A549 (cell line): Measurements from ENCODE around the gene METTL9. TPM values are rescaled to one million over a fixed set of nuclear protein-coding genes. Genes with fewer than 3 reads are reported as not detected.
"Not testable (repeated sequence)": the region's sequence is repeated elsewhere in the genome, so short reads cannot be mapped to it uniquely, and the experiment has no call there.

Experiments
- ATAC-seq, 2 experiments: fragments of 200-7000 bp in 1 of 2; fragments of >200 bp in 1 of 2; cut with Nextera tagmentation in 1 of 2; cut with Tn5 transposase in 1 of 2; 3 replicates each; pipeline versions ENCODE4 v1.8.0 to v1.9.1; 2018 to 2020; ENCODE audit warnings: mild to moderate bottlenecking in 1 of 2, moderate library complexity in 1 of 2
- CTCF ChIA-PET: fragments of 300-600 bp; sonication (Branson Sonifier 250); formaldehyde crosslinking; extraction: SDS; loops from one replicate; lab custom pipeline; 2021; ENCODE audit warnings: antibody characterized with exemption, inconsistent platforms; lab: Yijun Ruan, JAX
- POLR2A ChIA-PET: fragments of 350-600 bp; formaldehyde crosslinking; extraction: SDS; loops from one replicate; lab custom pipeline; 2021; ENCODE audit warnings: antibody characterized with exemption, inconsistent platforms; lab: Yijun Ruan, JAX
- DNase-seq, 2 experiments: peaks; one replicate each; pipeline versions ENCODE4 v3.0.0 to v3.0.0-alpha.2; 2011 to 2016; ENCODE audit warnings: low read depth in 1 of 2, low spot score in 1 of 2
- FAIRE-seq: peaks from 2 replicates; lab custom pipeline; 2011; peaks lifted over from hg19 to GRCh38; lab: Jason Lieb, UNC
- H3K27ac ChIP-seq, 2 experiments: fragments of >200 bp; sonication (Bioruptor Twin); formaldehyde crosslinking; 3 replicates each; pipeline ENCODE4 v1.5.1; 2016 to 2017
- H3K4me1 ChIP-seq: fragments of >200 bp; sonication (Bioruptor Twin); formaldehyde crosslinking; 3 replicates; pipeline ENCODE4 v1.6.1; 2016
- H3K4me2 ChIP-seq: fragments of >200 bp; sonication (Bioruptor Twin); formaldehyde crosslinking; 3 replicates; pipeline ENCODE4 v1.6.1; 2016
- H3K4me3 ChIP-seq: fragments of >200 bp; sonication (Bioruptor Twin); formaldehyde crosslinking; 3 replicates; pipeline ENCODE4 v1.5.1; 2016
- H3K9me3 ChIP-seq: fragments of >200 bp; sonication (Bioruptor Twin); formaldehyde crosslinking; 3 replicates; pipeline ENCODE4 v1.6.1; 2016
- ATOH8 ChIP-seq: fragments of 250-450 bp; sonication (Bioruptor Pico); IDR thresholded peaks from 2 replicates; pipeline ENCODE4 v1.5.0; 2020; ENCODE audit warnings: low read depth, mild to moderate bottlenecking, moderate library complexity
- CBX2 ChIP-seq: fragments of 200-600 bp; sonication (generic); IDR thresholded peaks from 2 replicates; pipeline ENCODE4 v1.6.1; 2016; ENCODE audit warnings: low read depth, mild to moderate bottlenecking, borderline replicate concordance
- CEBPB ChIP-seq, 2 experiments: fragments of >200 bp in 1 of 2; sonication (Bioruptor Twin) in 1 of 2; formaldehyde crosslinking in 1 of 2; IDR thresholded peaks; 2 replicates each; pipeline ENCODE4 v1.6.1; 2012 to 2016
- EHF ChIP-seq: fragments of 250-450 bp; sonication (Bioruptor Pico); IDR thresholded peaks from 2 replicates; pipeline ENCODE4 v1.5.0; 2020; ENCODE audit warnings: mild to moderate bottlenecking
- EHMT2 ChIP-seq: fragments of 200-600 bp; sonication (generic); IDR thresholded peaks from 2 replicates; pipeline ENCODE4 v1.6.1; 2016; ENCODE audit warnings: antibody characterized with exemption, low read depth, mild to moderate bottlenecking, moderate library complexity
- FOSL2 ChIP-seq, 2 experiments: fragments of 450-650 bp in 1 of 2; fragments of >200 bp in 1 of 2; sonication (Bioruptor Twin) in 1 of 2; formaldehyde crosslinking; IDR thresholded peaks; 2 replicates each; pipeline versions ENCODE4 v1.5.0 to v1.6.1; 2016 to 2020; ENCODE audit warnings: mild to moderate bottlenecking in 1 of 2, moderate library complexity in 1 of 2
- HOXB5 ChIP-seq: fragments of 250-450 bp; sonication (Bioruptor Pico); IDR thresholded peaks from 2 replicates; pipeline ENCODE4 v1.5.0; 2020; ENCODE audit warnings: mild to moderate bottlenecking, moderate library complexity
- KDM5A ChIP-seq: fragments of 200-600 bp; sonication (generic); IDR thresholded peaks from 2 replicates; pipeline ENCODE4 v1.6.1; 2016; ENCODE audit warnings: antibody characterized with exemption, mild to moderate bottlenecking
- MAFK ChIP-seq: fragments of 450-650 bp; IDR thresholded peaks from 2 replicates; pipeline ENCODE4 v1.6.1; 2014; ENCODE audit not compliant: partially characterized antibody
- NFE2L2 ChIP-seq: fragments of 150-350 bp; conservative IDR thresholded peaks from 2 replicates; pipeline ENCODE4 v1.6.1; 2014; ENCODE audit warnings: low read length
- POLR2A ChIP-seq: IDR thresholded peaks from 2 replicates; pipeline ENCODE4 v1.6.1; 2012; ENCODE audit warnings: mild to moderate bottlenecking, low read length
- RAD21 ChIP-seq, 2 experiments: fragments of >200 bp in 1 of 2; sonication (Bioruptor Twin) in 1 of 2; formaldehyde crosslinking in 1 of 2; IDR thresholded peaks in 1 of 2; conservative IDR thresholded peaks in 1 of 2; 2 replicates in 1 of 2; 3 replicates in 1 of 2; pipeline ENCODE4 v1.6.1; 2012 to 2018; ENCODE audit warnings: inconsistent platforms in 1 of 2
- RFX5 ChIP-seq: fragments of 450-650 bp; IDR thresholded peaks from 2 replicates; pipeline ENCODE4 v1.7.1; 2014; ENCODE audit warnings: antibody characterized with exemption, mild to moderate bottlenecking, moderate library complexity
- RNF2 ChIP-seq: fragments of 200-600 bp; sonication (generic); IDR thresholded peaks from 2 replicates; pipeline ENCODE4 v1.6.1; 2016; ENCODE audit warnings: low read depth, mild to moderate bottlenecking, antibody characterized with exemption, moderate library complexity, borderline replicate concordance
- ZFP36 ChIP-seq: fragments of 450-650 bp; IDR thresholded peaks from 2 replicates; pipeline ENCODE4 v1.6.1; 2014; ENCODE audit warnings: borderline replicate concordance; ENCODE audit not compliant: partially characterized antibody
- ZNF302 ChIP-seq: fragments of 250-450 bp; sonication (Bioruptor Pico); IDR thresholded peaks from 2 replicates; pipeline ENCODE4 v1.9.0; 2021; ENCODE audit warnings: inconsistent platforms, mild to moderate bottlenecking, moderate library complexity
- WGBS: methylation state at CpG from one replicate; pipeline ENCODE4 v1.1.6; 2017; ENCODE audit errors: missing lambda C conversion rate; 5-methylcytosine and 5-hydroxymethylcytosine counted together
- polyA plus RNA-seq, 4 experiments: library from polyadenylated mRNA; depleted of rRNA in 3 of 4; stranded (reverse); fragments of >200 nt; fragmentation: RNase III in 1 of 4; extraction: RNeasy Plus Mini Kit Qiagen cat#74134 plus additional on column Dnase treatment in 1 of 4; gene quantifications; 2 replicates in 3 of 4; 3 replicates in 1 of 4; pipeline ENCODE4 v1.2.3, GENCODE V29; 2011 to 2017

METTL9 gene
- polyA plus RNA-seq, 2 of the 4 experiments (the other 2 are of a cell fraction), result 72.2 to 124 TPM

- Histone ChIP-seq H3K4me3 (no peak overlapping the region), H3K4me2 (no peak overlapping the region), H3K27ac (no peak overlapping the region), H3K9me3 (no peaks in the 10 kb centered on the region), H3K4me1 (no peaks in the 10 kb centered on the region)
- DNase-seq, result no peak
- TF ChIP-seq RFX5 (no peak), HOXB5 (CRISPR knock-in tag) (no peak), ZFP36 (no peak), POLR2A (no peak), KDM5A (no peak), MAFK (no peak), RAD21 (conservative IDR thresholded peaks at IDR 0.05 in 1 of 2, IDR thresholded peaks at IDR 0.05 in 1 of 2) (no peak), EHMT2 (no peak)
- POLR2A ChIA-PET, result no interaction called here
- CTCF ChIA-PET, result interaction anchor here (1.0 to 8.7 kb wide), 5 partner anchors 10 to 63 kb away, joined by 3 to 57 read pairs (median 4); no protein-coding TSS in a partner anchor
- WGBS, result 95% methylated on average over 9 of the region's 9 CpGs
- ATAC-seq, result no peak
- FAIRE-seq, result no peak
Measured at GRCh38 chr16:21645261-21645721, 45.9 kb downstream of the METTL9 start.

GRCh38 chr16:21646091-21646490 lies 46.7 kb downstream of the METTL9 start:
- WGBS, result 87% methylated on average over 5 of the region's 5 CpGs
- Histone ChIP-seq H3K9me3 (no peaks in the 10 kb centered on the region), H3K27ac (no peak overlapping the region), H3K4me2 (no peak overlapping the region), H3K4me3 (no peak overlapping the region), H3K4me1 (no peaks in the 10 kb centered on the region)
- ChIA-PET CTCF (interaction anchor here (1.0 to 8.7 kb wide), 3 partner anchors 10 to 63 kb away, joined by 3 to 57 read pairs (median 5); no protein-coding TSS in a partner anchor), POLR2A (no interaction called here)
- no peak for DNase-seq
- TF ChIP-seq CBX2 (no peak), HOXB5 (CRISPR knock-in tag) (no peak), FOSL2 (IDR thresholded peaks at IDR 0.05) (no peak), FOSL2 (CRISPR knock-in tag; IDR thresholded peaks at IDR 0.05) (no peak), RNF2 (no peak), EHMT2 (no peak)
- no peak for ATAC-seq
- no peak for FAIRE-seq

GRCh38 chr16:21646721-21647561 lies 47.6 kb downstream of the METTL9 start:
- Histone ChIP-seq H3K4me3 (no peak overlapping the region), H3K4me2 (no peak overlapping the region), H3K4me1 (no peaks in the 10 kb centered on the region), H3K27ac (no peak overlapping the region), H3K9me3 (no peaks in the 10 kb centered on the region)
- CTCF ChIA-PET, result interaction anchor here (8.7 kb wide), 1 partner anchor 12 kb away, joined by 57 read pairs; no protein-coding TSS in a partner anchor
- FAIRE-seq, result no peak
- TF ChIP-seq NFE2L2, result no peak
- no peak for TF ChIP-seq ZNF302 (CRISPR knock-in tag)
- POLR2A ChIA-PET, result no interaction called here
- no peak for DNase-seq
- ATAC-seq, result no peak
- WGBS, result 91% methylated on average over 18 of the region's 18 CpGs

- TF ChIP-seq CEBPB (IDR thresholded peaks at IDR 0.05), result no peak
- TF ChIP-seq ZFP36, result no peak
- no peak for TF ChIP-seq ATOH8 (CRISPR knock-in tag)
- no peak for TF ChIP-seq EHF (CRISPR knock-in tag)
- TF ChIP-seq FOSL2 (IDR thresholded peaks at IDR 0.05), result no peak
- TF ChIP-seq FOSL2 (CRISPR knock-in tag; IDR thresholded peaks at IDR 0.05), result no peak
Measured at GRCh38 chr16:21647562-21648164, 48.3 kb downstream of the METTL9 start.

GRCh38 chr16:21649826-21650406 lies 50.5 kb downstream of the METTL9 start:
- H3K9me3 ChIP-seq, FAIRE-seq, H3K4me1 ChIP-seq, DNase-seq, H3K27ac ChIP-seq, POLR2A ChIA-PET, H3K4me3 ChIP-seq, H3K4me2 ChIP-seq, ATAC-seq: not testable (repeated sequence)
- CTCF ChIA-PET, result interaction anchor here (0.9 to 8.7 kb wide), 2 partner anchors 9 kb away, joined by 3 to 57 read pairs; no protein-coding TSS in a partner anchor
- WGBS, result 89% methylated on average over 12 of the region's 12 CpGs

More at GRCh38 chr16:21647562-21648164, 48.3 kb downstream of the METTL9 start:
- ATAC-seq (no peak), DNase-seq (no peak), FAIRE-seq (no peak)
- CTCF ChIA-PET, result interaction anchor here (0.9 to 8.7 kb wide), 3 partner anchors 11 to 63 kb away, joined by 3 to 57 read pairs (median 3); no protein-coding TSS in a partner anchor
- WGBS, result 97% methylated on average over 9 of the region's 9 CpGs
- H3K4me1 ChIP-seq, result no peaks in the 10 kb centered on the region
- H3K4me2 ChIP-seq, result no peak overlapping the region
- H3K4me3 ChIP-seq, result no peak overlapping the region
- POLR2A ChIA-PET, result no interaction called here
- no peaks in the 10 kb centered on the region for H3K9me3 ChIP-seq
- no peak overlapping the region for H3K27ac ChIP-seq
